A673 (cell line): Measurements from ENCODE around the gene SFN. TPM values are rescaled to one million over a fixed set of nuclear protein-coding genes. Genes with fewer than 3 reads are reported as not detected.

Experiments
- BruUV-seq: library from RNA; stranded (reverse); fragments of 400-500 nt; replicated peaks from 2 replicates; lab custom pipeline; 2021; lab: Mats Ljungman, UMichigan
- CTCF ChIA-PET: fragments of 300-600 bp; sonication (Branson Sonifier 250); formaldehyde crosslinking; loops from one replicate; lab custom pipeline; 2022; ENCODE audit warnings: antibody characterized with exemption; lab: Charles Lee
- POLR2A ChIA-PET: fragments of 300-600 bp; sonication (Branson Sonifier 250); formaldehyde crosslinking; loops from one replicate; lab custom pipeline; 2022; ENCODE audit warnings: antibody characterized with exemption; ENCODE audit not compliant: low non-redundant PET; lab: Charles Lee
- DNase-seq: peaks from one replicate; pipeline ENCODE4 v3.0.0-alpha.2; 2015; ENCODE audit warnings: low spot score
- H3K27ac ChIP-seq: fragments of 200-600 bp; sonication (generic); 2 replicates; pipeline ENCODE4 v1.5.1; 2016; ENCODE audit warnings: mixed run types, low read depth, mild to moderate bottlenecking, mixed read lengths, antibody characterized with exemption, low read length; ENCODE audit not compliant: poor library complexity, severe bottlenecking
- H3K27me3 ChIP-seq: fragments of 200-600 bp; sonication (generic); replicated peaks from 2 replicates; pipeline ENCODE4 v1.6.1; 2017; ENCODE audit warnings: mixed run types, low read depth, mild to moderate bottlenecking, mixed read lengths, antibody characterized with exemption, low read length; ENCODE audit not compliant: insufficient read depth, poor library complexity
- H3K36me3 ChIP-seq: fragments of 200-600 bp; sonication (generic); 2 replicates; pipeline ENCODE4 v1.6.1; 2016; ENCODE audit warnings: mixed run types, mild to moderate bottlenecking, mixed read lengths, antibody characterized with exemption, low read length; ENCODE audit not compliant: insufficient read depth, poor library complexity, severe bottlenecking
- H3K4me1 ChIP-seq: fragments of 200-600 bp; sonication (generic); 2 replicates; pipeline ENCODE4 v1.6.1; 2017; ENCODE audit warnings: mixed run types, mild to moderate bottlenecking, mixed read lengths, antibody characterized with exemption, low read length; ENCODE audit not compliant: insufficient read depth, poor library complexity, severe bottlenecking
- H3K4me3 ChIP-seq: fragments of 200-600 bp; sonication (generic); 2 replicates; pipeline ENCODE4 v1.5.1; 2016; ENCODE audit warnings: low read depth, mixed run types, mild to moderate bottlenecking, mixed read lengths, low read length; ENCODE audit not compliant: poor library complexity, severe bottlenecking
- H3K9me3 ChIP-seq: fragments of 200-600 bp; sonication (generic); 2 replicates; pipeline ENCODE4 v1.6.1; 2016; ENCODE audit warnings: mixed run types, low read depth, mild to moderate bottlenecking, mixed read lengths, antibody characterized with exemption, low read length; ENCODE audit not compliant: poor library complexity, severe bottlenecking
- EZH2 ChIP-seq: fragments of 200-600 bp; sonication (generic); IDR thresholded peaks from 2 replicates; pipeline ENCODE4 v1.6.1; 2017; ENCODE audit warnings: borderline replicate concordance, low read depth, mild to moderate bottlenecking, mixed read lengths, antibody characterized with exemption, low read length; ENCODE audit not compliant: poor library complexity, severe bottlenecking
- intact Hi-C: fragments of 100-400 bp; cut with micrococcal nuclease; formaldehyde crosslinking; loops from one replicate; pipeline ENCODE4 v1.10.0; 2022; ENCODE audit not compliant: unreplicated experiment
- total RNA-seq: library from RNA; stranded (reverse); gene quantifications from 2 replicates; pipeline ENCODE4 v1.2.3, GENCODE V29; 2021
- TF ChIP-seq, protein P1 (sequence below): fragments of 300-800, 200-600 bp; sonication (generic); conservative IDR thresholded peaks from 2 replicates; pipeline ENCODE4 v1.5.1; 2017; ENCODE audit warnings: low read depth, mild to moderate bottlenecking, antibody characterized with exemption, low read length, moderate library complexity, mixed read lengths

SFN gene
- total RNA-seq, 1 experiment from 2014 or later, result not detected

DNA sequence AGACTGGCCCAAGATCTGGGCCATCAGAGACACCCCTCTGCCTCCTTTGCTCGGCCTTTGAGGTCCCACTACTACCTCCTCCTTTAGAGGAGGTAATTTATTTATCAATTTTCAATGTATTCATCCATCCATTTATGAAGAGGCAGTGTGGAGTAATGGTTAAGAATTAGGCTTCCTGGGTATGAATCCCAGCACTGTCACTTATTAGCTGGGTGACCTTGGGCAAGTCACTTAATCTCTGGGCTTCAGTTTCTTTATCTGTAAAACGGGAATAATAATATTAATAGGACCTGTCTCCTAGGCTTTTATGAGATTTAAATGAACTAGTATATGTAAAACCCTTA, 49.2 kb downstream of the SFN start:
- CTCF ChIA-PET, result no interaction called here
- Histone ChIP-seq H3K9me3 (no peaks in the 10 kb centered on the region), H3K27me3 (no peaks in the 10 kb centered on the region), H3K36me3 (no peaks in the 10 kb centered on the region), H3K27ac (no peak overlapping the region), H3K4me3 (no peak overlapping the region), H3K4me1 (no peaks in the 10 kb centered on the region)
- POLR2A ChIA-PET, result no interaction called here
- no peak for DNase-seq
- intact Hi-C loops, result no loop called here
- BruUV-seq, result no TSS peak
- no peak for TF ChIP-seq EZH2
- TF ChIP-seq, protein P1, sequence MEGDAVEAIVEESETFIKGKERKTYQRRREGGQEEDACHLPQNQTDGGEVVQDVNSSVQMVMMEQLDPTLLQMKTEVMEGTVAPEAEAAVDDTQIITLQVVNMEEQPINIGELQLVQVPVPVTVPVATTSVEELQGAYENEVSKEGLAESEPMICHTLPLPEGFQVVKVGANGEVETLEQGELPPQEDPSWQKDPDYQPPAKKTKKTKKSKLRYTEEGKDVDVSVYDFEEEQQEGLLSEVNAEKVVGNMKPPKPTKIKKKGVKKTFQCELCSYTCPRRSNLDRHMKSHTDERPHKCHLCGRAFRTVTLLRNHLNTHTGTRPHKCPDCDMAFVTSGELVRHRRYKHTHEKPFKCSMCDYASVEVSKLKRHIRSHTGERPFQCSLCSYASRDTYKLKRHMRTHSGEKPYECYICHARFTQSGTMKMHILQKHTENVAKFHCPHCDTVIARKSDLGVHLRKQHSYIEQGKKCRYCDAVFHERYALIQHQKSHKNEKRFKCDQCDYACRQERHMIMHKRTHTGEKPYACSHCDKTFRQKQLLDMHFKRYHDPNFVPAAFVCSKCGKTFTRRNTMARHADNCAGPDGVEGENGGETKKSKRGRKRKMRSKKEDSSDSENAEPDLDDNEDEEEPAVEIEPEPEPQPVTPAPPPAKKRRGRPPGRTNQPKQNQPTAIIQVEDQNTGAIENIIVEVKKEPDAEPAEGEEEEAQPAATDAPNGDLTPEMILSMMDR, result no peak

DNA sequence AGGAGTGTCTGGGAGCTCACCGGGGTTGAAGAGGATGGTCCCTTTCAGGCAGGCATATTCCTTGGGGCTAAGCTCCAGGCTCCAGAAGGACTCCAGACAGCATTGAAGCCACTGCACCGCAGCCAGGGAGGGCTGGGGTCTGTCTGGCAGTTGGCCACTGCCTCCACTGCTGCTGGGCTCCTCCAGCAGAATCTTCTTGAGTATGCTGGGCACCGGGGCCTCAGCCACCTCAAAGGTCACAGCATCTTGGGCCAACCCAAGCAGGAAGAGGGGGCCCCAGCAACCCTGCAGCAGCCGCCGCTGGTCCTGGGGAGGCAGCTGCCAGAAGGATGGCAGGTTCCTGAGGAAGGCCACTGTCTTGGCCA, 50.4 kb downstream of the SFN start:
- BruUV-seq, result no TSS peak
- Histone ChIP-seq H3K27ac (no peak overlapping the region), H3K9me3 (no peaks in the 10 kb centered on the region), H3K36me3 (no peaks in the 10 kb centered on the region), H3K4me1 (no peaks in the 10 kb centered on the region), H3K27me3 (no peaks in the 10 kb centered on the region), H3K4me3 (no peak overlapping the region)
- no peak for TF ChIP-seq EZH2
- TF ChIP-seq, protein P1, result no peak
- POLR2A ChIA-PET, result no interaction called here
- CTCF ChIA-PET, result no interaction called here
- intact Hi-C loops, result no loop called here
- no peak for DNase-seq

Other genes starting within 250 kb of the SFN start
- gene ARID1A, start 167.1 kb upstream of the SFN start, total RNA-seq, result 120 and 123 TPM in 2 replicates
- 4.9 and 9.1 TPM in 2 replicates for gene PIGV, start 75.2 kb upstream of the SFN start, total RNA-seq
- gene ZDHHC18, start 36.5 kb upstream of the SFN start, total RNA-seq, result 27.9 and 31.5 TPM in 2 replicates
- gene GPN2, start 27.1 kb downstream of the SFN start, total RNA-seq, result 40.8 and 41.4 TPM in 2 replicates
- 17.5 and 19.5 TPM in 2 replicates for gene GPATCH3, start 37.3 kb downstream of the SFN start, total RNA-seq
- gene NR0B2, start 50.8 kb downstream of the SFN start, total RNA-seq, result not detected in 2 replicates
- gene NUDC, start 58.6 kb downstream of the SFN start, total RNA-seq, result 172 and 187 TPM in 2 replicates
- not detected in 2 replicates for gene KDF1, start 97.3 kb downstream of the SFN start, total RNA-seq
- gene TRNP1, start 130.5 kb downstream of the SFN start, total RNA-seq, result 1.0 and 1.4 TPM in 2 replicates
- gene TENT5B, start 149.7 kb downstream of the SFN start, total RNA-seq, result 1.2 and 1.6 TPM in 2 replicates